Hindlimb muscle (tissue), 1 donor: ENCODE results near the gene KLHL6. TPM values are rescaled to one million over a fixed set of nuclear protein-coding genes. Genes with fewer than 3 reads are reported as not detected.

Source experiments
- DNase-seq: peaks from one replicate; pipeline ENCODE4 v3.0.0-alpha.2; 2013
- polyA plus RNA-seq: library from polyadenylated mRNA; unstranded; fragments of 120-200 nt; gene quantifications from one replicate; pipeline ENCODE4 v1.2.1, GENCODE V29; 2013; ENCODE audit not compliant: insufficient read length

Gene KLHL6
- polyA plus RNA-seq, 1 donor, result 1.6 TPM

DNA sequence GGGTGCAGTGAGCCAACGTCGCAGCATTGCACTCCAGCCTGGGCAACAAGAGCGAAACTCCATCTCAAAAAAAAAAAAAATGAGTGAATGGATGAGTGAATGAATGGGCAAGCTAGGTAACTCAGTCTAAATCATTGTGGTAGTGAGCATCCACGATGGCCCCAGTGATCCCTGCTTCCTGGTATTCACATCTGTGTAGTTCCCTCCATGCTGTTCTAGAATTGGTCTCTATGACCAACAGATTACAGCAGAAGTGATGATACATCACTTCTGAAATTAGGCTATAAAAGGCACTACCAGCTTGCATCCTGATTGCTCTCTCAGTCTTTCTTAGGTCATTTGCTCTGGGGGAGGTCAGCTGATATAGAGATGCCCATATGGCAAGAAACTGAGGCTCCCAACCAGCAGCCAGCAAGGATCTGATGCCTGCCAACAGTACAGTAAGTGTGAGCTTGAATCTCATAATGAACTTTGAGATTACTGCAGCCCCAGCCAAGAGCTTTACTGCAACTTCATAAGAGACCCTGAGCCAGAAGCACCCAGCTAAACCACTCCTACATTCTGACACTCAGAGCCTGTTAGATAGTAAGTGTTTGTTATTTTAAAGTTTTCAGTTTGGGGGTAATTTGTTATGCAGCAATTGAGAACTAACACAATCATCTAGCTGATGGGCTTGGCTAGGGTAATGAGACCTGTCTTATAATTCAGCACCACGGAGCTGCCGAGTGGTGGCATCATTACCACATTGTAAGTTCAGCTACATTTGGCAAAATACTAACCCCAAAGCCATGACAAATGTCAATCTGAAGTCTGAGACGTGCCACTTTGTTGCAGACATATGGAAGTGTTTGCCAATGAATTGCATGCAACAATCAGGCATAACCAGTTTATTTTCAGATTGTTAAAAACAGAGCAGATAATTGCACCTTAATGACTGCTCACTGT lies 53.0 kb downstream of the KLHL6 start:
- no peak for DNase-seq

DNA sequence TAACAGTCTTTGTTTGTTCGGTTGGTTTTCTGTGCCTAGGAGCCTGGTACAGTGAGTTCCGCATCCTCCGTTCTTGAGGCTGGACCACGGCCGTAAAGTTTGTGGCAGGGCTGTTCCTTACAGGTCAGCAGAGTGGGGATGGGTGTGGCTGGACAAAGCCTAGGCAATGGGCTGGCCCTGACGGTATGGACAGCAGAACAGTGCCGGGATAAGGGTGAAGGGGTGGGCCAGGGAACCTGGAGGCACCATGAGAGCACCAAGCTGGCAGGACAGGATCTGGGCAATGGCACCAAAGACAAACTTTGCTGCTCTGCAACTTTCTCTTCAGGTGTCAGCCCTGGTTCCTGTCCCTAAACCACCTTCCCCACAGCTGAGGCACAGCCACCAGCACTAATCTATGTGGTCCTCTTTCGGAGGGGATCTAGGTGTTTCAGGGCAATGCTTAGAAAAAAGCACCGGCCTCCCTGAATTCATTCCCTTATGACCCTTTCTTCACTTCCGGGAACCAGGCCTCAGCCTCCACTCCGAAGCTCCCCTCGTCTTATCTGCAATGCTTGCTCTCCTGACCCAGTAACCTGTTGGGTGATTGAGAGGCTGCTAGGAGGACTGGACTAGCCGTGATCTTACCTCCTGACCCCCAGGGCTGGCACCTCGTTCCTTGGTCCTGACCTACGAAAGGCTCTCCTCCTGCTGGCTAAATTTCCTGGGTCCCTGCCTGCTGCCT lies 54.4 kb downstream of the KLHL6 start:
- no peak for DNase-seq

DNA sequence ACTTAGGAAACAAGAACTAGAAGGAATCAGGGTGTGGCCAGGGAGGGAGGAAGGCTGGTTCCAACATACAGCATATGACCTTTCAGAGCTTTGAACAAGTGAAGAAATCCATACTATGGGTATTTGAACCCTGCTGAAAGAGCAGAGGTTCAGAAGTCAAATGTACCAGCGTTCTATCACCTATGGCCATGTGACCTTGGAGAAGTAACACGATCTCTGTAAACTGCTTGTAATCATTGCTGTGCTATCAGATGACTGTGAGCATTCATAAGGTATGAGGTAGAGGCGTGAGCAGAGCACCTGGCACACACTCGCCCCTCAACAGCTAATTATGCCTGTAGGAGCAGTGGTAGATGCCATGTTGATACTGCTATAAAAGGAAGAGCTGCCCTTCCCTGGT lies 55.2 kb downstream of the KLHL6 start:
- no peak for DNase-seq

DNA sequence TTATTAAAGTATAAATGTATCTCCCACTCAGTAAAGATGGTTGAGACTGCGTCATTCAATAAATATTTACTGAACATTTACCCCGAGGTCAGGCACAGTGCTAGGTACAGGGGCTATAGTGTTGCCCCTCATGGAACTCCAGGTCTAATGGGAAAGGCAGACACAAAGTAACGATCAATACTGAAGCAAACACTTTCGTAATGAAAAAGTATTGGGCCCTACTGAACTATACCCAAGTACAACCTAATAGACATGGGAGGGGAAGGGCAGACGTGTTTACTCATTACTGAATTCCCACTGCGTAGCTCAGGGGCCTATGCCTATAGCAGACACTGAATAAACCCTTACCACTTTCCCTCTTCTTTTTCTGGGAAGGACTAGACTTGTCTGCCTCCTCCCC lies 56.9 kb downstream of the KLHL6 start:
- DNase-seq, result no peak

DNA sequence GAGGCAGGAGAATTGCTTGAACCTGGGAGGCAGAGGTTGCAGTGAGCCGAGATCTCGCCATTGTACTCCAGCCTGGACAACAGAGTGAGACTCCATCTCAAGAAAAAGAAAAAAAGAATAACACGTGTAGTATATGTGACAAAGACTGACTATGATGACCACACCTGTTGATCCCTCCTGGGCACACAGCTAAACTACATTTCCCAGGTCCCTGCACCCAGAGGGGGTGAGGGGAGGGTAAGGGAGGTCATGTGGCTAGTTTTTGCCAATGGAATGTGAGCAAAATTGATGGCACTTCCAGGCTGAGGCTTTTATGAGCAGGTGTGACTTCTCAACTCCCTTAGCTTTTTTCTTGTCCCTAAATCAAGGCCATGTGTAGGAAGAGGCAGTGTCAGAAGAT lies 58.2 kb downstream of the KLHL6 start:
- DNase-seq, result no peak

DNA sequence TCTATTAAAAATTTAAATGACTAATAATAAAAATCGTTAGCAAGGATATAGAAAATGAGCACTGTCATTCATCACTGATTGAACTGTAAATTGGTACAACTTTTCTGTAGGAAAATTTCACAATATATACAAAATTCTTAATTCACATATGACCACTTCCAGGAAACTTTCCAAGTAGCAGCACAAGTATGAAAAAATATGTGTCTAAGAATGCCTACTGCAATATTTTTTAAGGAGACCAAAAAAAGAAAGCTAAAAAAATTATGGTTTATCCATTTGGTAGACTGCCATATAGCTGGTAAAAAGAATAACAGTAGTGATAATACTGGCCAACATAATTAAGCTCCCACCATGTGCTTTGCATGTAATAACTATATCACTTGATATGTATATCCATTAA lies 59.2 kb downstream of the KLHL6 start:
- DNase-seq, result no peak

DNA sequence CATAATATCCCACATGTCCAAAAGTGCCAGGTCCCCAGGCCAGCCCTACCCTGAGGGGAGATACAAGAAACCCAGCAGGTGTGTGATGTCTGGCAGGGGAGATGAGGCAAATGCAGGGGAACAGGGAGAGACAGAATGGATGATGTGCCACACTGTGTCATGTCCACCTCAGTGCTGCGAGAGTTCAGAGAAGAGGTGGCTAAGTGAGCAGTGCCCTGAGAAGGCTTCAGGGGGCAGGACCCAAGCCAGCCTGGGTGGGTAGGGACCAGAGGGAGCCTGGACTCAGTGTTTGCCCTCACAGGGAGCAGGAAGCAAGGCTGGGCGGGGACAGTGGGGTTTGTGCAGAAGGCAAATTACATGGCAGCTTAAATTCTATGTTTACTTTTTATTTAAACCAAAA lies 61.2 kb downstream of the KLHL6 start:
- no peak for DNase-seq

DNA sequence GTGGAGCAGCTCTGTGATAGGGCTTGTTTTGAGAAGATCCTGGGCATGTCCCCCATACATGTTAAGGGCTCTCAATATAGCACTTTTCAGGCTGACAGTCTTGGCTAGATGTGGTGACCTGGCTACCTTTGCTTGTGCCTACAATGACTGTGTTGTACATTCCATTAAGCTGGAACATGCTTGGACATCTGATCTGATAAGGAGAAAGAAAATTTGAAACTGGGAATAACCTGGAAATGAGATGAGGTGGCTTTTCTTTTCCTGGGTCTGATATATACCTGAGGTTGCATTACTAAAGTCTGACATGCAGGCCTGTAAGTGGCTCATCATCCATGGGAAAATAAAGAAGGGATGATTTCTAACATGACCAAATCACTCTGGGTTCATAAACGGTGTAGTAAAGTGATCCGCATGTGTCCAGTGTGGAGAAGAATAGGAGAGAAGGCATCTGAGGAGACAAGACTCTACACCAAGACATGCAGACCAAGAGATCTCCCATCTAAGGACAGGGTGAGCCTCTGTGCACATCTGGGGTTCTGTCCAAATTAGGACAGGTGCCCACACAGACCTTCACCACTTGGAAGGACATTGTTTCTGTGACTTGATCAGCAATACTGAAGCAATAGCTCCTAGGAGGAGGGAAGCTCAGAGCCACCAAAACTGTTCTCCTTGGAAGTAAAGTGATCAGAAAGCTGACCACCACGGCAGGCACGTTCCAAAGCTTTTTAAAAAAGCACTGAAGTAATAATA lies 62.0 kb downstream of the KLHL6 start:
- no peak for DNase-seq

DNA sequence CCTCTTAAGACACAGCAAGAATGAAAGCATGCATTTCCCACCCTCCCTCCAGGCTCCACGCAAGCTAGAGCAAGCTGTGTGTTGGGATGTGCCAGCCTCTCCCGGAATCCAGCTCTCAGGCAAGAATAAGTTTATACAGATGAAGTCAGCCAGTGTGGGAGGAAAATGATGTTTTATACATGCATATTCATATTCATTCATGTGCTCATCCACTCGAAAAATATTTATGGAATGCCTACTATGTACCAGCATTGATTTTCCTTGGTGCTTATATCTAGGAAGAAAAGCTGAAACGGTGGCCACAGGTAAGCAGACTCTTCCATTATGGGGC lies 62.7 kb downstream of the KLHL6 start:
- no peak for DNase-seq

DNA sequence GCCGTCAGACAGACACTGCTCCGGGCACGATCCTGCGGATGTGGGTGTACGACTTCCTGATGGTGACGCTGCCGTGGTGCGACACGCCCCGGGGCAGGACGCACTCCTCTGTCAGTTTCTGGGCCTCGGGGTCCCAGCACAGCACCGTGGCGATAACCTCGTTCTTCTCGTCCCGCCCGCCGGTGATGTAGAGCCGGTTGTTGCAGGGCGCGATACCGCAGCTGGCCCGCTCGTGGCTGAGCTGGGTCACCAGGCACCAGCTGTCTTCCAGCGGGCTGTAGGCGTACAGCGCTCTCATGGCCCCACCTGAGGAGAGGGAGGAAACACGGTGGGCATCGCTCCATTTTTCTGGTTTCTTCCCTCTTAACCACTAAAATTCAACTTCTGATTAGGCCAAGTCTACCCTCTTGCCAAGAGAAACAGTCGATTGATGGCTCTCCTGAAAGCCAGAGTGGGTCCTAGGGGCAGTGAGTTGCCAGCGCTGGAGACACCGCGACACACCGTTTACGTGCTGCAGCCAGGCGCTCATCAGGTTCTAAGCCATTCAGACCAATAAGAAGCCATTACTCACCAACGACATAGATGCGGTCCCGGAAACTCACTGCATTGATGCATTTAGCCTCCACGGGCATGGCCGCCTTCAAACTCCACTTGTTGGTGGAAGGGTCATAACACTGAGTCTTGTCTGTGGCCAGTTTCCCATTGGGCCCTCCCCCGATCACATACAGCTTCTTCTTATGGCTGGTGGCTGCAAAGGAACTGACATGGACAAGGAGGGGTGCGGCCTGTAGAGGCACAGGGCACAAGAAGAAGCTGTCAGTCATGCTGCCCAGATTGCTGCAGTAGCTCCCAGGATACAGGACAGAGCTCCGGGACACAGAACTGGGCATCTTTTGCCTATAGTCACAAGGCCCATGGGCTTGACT lies 63.3 kb downstream of the KLHL6 start:
- no peak for DNase-seq

DNA sequence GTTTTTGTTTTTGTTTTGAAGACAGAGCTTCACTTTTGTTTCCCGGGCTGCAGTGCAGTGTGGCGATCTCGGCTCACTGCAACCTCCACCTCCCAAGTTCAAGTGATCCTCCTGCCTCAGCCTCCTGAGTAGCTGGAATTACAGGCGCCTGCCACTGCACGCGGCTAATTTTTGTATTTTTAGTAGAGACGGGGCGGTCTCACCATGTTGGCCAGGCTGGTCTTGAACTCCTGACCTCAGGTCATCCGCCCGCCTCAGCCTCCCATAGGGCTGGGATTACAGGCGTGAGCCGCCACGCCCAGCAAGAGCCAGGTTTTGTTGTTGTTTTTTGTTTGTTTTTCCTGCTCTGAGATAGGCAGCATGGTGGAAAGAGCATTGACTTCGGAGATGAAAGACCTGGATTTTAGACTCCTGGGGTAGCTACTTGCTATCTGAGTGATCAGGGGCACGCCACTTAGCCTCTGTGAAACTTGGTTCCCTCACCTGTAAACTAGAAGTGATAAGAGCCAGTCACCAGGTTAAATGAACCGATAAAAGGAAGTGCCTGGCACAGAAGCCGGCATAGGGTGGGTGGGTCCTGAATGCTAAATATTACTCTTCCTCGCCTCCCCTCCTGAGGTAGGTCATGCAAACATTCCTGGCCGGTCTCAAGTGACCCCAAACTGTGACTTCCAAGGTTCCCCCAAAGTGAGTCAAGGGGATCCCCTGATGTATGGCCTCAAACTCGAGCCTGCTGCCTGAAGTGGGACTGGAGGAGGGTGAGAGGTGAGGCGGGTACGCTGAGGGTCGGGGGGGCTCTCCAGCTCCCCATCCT lies 64.2 kb downstream of the KLHL6 start:
- DNase-seq, result no peak

DNA sequence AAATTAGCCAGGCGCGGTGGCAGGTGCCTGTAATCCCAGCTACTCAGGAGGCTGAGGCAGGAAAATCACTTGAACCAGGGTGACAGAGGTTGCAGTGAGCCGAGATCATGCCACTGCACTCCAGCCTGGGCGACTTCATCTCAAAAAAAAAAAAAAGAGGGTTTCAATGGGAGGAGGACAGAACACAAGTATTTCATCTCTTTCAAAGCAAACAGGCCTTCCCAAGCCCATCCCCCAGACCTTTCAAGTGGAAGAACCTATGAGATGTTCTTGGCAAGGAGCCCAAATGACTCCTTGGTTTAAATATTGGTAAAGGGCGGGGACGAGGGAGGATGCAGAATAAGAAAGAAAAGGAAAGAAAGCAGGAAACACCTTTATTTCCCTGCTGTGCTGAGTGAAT lies 64.9 kb downstream of the KLHL6 start:
- no peak for DNase-seq

DNA sequence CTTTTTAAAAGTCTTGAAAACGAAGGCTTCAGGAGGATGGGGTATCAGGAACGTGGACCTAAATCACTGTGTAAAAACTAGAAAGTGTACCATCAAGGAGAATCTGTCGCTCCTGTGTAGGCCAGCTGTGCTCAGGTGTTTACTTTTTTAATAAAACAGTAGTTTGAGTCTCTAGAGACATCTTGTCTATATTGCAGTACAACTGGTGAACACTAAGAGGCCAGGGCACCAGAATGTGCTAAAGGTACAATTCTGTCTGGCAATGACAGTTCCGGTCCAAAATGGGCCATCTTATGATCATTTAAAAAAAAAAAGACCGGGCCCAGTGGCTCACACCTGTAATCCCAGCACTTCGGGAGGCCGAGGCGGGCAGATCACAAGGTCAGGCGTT lies 65.3 kb downstream of the KLHL6 start:
- DNase-seq, result no peak

DNA sequence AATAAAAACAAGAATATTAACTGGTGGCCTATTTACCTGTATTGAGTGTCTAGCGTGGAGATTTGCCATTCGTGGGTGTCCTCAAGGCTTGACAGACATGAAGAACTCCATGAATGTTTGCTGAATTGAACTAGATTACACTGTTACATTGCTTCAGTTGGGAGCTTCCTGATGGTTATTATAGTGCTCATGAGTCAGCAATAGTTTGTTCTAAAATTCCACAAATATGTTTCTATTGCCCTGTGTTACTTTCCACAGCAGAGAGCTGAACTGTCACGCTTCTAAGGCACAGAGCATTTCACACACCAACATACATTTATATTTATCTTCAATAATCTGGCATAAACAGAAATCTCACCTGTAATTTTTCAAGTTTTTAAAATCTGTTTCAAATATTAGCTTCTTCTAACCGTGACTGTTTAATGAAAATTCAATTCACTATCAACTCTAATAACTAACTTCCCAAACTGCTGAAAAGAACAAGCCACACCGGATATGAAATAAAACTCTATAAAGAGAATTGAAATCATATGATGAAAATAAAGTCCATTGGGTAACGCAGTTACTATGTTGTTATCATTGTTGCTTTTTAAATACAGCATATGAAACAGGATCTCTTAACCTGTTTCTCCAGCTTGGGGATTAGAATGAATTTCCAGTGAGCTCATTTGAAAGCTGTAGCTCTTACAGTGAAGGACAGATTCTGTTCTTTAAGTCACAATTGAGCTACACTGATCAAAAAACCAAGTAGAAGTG lies 65.9 kb downstream of the KLHL6 start:
- no peak for DNase-seq

DNA sequence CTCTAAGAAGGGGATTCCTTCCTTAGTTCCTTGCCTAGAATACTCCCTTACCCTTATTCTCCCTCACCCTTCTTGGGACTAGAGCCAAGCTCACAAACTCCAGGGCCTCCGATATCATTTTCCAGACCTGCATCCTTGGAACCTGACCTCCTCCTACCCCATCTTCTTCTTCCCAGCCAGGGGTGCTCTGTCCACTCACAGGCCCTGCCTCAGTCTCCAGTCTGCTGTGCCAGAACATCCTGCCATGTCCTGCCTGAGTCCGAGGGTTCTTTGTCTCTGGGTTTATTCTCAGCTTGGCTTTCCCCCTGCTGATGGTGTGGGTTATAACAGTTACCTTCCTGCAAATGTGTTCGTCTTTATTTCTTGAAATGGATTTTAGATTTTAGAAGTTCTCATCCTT lies 67.2 kb downstream of the KLHL6 start:
- DNase-seq, result no peak

DNA sequence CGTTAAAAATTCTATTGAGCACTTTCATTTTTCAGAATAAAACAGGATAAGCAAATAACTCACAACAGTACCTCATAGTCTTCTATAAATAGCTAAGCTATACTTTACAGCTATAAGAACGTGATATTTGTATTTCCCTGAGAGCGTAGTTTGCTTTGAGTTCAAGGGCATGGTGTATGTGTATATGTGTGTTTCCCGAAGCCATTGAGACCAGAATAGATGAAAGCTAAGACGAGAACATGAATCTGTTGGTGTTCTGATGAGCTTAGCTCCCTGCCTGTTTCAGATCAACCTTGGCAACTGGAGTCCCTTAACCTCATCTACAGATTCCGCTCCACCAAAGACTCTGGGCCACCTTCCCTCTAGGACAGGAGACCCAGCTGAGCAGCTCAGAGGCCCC lies 67.6 kb downstream of the KLHL6 start:
- DNase-seq, result no peak

DNA sequence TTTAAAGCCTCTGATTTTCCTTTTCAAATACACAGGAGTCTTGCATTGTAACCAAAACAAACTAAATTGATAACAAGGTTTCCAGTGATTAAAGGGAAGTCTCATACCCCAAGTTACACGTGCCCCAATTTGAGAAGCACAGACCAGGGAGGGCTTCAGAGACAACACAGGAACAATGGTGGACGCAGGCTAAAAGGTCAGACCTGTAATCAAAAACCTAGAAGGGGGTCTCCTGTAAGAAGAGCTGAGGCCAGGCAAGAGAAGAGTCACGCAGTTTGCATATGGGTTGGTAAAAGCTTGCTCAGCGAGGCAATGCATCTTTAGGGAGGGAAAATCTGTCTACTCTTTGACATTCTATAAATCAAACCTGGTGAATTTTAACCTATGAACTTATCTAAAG lies 68.5 kb downstream of the KLHL6 start:
- no peak for DNase-seq

DNA sequence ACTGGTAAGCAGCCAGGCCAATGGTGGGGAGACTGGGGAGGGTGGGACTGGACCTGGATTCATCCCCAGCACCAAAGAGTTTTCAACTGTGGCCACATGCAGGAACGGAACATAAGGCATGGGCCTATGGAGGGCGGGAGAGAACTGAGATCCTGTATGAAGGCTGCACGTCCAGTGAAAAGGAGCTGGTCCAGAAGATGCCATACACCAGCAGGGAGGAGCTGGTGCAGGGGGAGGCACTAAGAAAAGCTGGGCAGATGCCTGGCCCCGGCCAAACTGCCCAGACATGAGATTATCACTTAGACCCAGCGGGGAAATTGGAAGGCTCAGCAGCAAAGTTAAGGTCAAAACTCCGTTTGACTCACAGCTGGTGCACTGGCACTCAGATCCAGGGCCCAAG lies 69.0 kb downstream of the KLHL6 start:
- DNase-seq, result no peak

DNA sequence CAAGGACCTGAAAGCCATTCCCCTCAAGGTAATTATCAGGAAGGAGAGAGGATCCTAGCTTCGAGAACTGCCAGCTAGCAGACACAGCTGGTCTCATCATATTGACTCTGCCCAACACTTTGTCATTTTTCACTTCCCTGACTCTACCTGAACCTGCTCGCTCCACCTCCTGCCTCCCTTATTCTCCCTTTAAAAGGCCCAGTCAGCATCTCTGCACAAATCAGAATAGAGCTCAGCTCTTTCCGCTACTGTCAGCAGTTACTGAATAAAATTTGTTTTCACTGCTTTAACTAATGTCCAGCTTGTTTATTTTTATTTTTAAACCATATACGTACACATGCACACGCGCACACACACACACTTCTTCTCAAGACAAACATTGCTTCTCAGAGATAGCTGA lies 69.9 kb downstream of the KLHL6 start:
- no peak for DNase-seq

DNA sequence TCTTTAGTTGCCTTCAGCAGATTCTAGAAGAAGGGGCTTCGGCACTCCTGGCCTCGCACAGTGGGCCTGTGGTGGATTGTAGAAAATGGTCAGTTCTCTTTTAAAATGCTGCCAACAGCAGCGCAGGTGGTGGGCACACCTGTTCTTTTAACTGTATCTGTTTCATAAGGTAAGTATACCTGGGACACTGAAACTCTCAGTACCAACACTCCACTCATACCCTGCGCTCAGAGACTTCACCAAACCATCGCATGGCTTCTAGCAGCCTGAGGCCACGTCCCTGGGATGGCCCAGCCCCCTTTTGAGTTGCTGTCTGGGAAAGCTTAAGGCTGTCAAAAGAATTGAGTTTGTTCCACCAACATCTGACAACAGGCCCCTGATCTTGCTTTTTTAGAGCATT lies 70.4 kb downstream of the KLHL6 start:
- no peak for DNase-seq
